Neural cell (in vitro differentiated cells): ENCODE data around the gene SCAP.

ENCODE experiments used
- EP300 ChIP-seq: fragments of 450-650 bp; conservative IDR thresholded peaks from 2 replicates; pipeline ENCODE4 v1.6.1; 2014; ENCODE audit warnings: antibody characterized with exemption, mild to moderate bottlenecking, moderate library complexity; ENCODE audit not compliant: poor library complexity, severe bottlenecking
- EZH2 ChIP-seq: fragments of 200-600, 300-800 bp; shearing (Covaris generic), sonication (generic); IDR thresholded peaks from 2 replicates; pipeline ENCODE4 v1.6.1; 2014; ENCODE audit warnings: antibody characterized with exemption, low read length, borderline replicate concordance, mild to moderate bottlenecking; ENCODE audit not compliant: insufficient read depth, poor library complexity, severe bottlenecking
- MXI1 ChIP-seq: fragments of 450-650 bp; conservative IDR thresholded peaks from 2 replicates; pipeline ENCODE4 v1.6.1; 2014; ENCODE audit warnings: antibody characterized with exemption, mild to moderate bottlenecking; ENCODE audit not compliant: poor library complexity, severe bottlenecking
- POLR2AphosphoS5 ChIP-seq: IDR thresholded peaks from 2 replicates; pipeline ENCODE4 v1.6.1; 2012
- RAD21 ChIP-seq: fragments of 450-650 bp; conservative IDR thresholded peaks from 2 replicates; pipeline ENCODE4 v1.6.1; 2014; ENCODE audit warnings: antibody characterized with exemption, mild to moderate bottlenecking, moderate library complexity
- REST ChIP-seq: IDR thresholded peaks from 2 replicates; pipeline ENCODE4 v1.6.1; 2012; ENCODE audit warnings: borderline replicate concordance
- TF ChIP-seq, protein P1 (sequence below): fragments of 450-650 bp; IDR thresholded peaks from 2 replicates; pipeline ENCODE4 v1.5.1; 2014; ENCODE audit warnings: antibody characterized with exemption, mild to moderate bottlenecking, moderate library complexity; ENCODE audit not compliant: poor library complexity, severe bottlenecking

GRCh38 chr3:47409688-47410416 lies 65.9 kb downstream of the SCAP start:
- TF ChIP-seq, protein P1, sequence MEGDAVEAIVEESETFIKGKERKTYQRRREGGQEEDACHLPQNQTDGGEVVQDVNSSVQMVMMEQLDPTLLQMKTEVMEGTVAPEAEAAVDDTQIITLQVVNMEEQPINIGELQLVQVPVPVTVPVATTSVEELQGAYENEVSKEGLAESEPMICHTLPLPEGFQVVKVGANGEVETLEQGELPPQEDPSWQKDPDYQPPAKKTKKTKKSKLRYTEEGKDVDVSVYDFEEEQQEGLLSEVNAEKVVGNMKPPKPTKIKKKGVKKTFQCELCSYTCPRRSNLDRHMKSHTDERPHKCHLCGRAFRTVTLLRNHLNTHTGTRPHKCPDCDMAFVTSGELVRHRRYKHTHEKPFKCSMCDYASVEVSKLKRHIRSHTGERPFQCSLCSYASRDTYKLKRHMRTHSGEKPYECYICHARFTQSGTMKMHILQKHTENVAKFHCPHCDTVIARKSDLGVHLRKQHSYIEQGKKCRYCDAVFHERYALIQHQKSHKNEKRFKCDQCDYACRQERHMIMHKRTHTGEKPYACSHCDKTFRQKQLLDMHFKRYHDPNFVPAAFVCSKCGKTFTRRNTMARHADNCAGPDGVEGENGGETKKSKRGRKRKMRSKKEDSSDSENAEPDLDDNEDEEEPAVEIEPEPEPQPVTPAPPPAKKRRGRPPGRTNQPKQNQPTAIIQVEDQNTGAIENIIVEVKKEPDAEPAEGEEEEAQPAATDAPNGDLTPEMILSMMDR = no peak
- TF ChIP-seq EZH2 (no peak), POLR2AphosphoS5 (no peak), EP300 (no peak), RAD21 (no peak), MXI1 (no peak), REST (no peak)
